PC-3 (cell line): ENCODE measurements around the gene UNG. TPM values are rescaled to one million over a fixed set of nuclear protein-coding genes. Genes with fewer than 3 reads are reported as not detected.

Experiments
- ATAC-seq: fragments of 200-7000 bp; cut with Tn5 transposase; 2 replicates; pipeline ENCODE4 v1.9.1; 2020; ENCODE audit warnings: mild to moderate bottlenecking, moderate library complexity
- BruUV-seq: library from RNA; stranded (reverse); fragments of 400-500 nt; replicated peaks from 2 replicates; lab custom pipeline; 2021; lab: Mats Ljungman, UMichigan
- CTCF ChIA-PET: fragments of 300-600 bp; sonication (Branson Sonifier 250); formaldehyde crosslinking; loops from one replicate; lab custom pipeline; 2022; ENCODE audit warnings: antibody characterized with exemption; lab: Charles Lee
- POLR2A ChIA-PET: fragments of 300-600 bp; sonication (Branson Sonifier 250); formaldehyde crosslinking; loops from one replicate; lab custom pipeline; 2022; ENCODE audit warnings: antibody characterized with exemption; ENCODE audit not compliant: unreplicated experiment; lab: Charles Lee
- DNase-seq: peaks from one replicate; pipeline ENCODE4 v3.0.0-alpha.2; 2015
- H2AFZ ChIP-seq: fragments of 300-600 bp; sonication (generic); 2 replicates; pipeline ENCODE4 v1.6.0; 2016; ENCODE audit warnings: antibody characterized with exemption, low read length
- H3F3A ChIP-seq: fragments of 300-600 bp; sonication (generic); one replicate; pipeline ENCODE4 v1.6.0; 2017; ENCODE audit warnings: antibody characterized with exemption, low read length, control low read depth, mild to moderate bottlenecking; ENCODE audit not compliant: unreplicated experiment
- H3K27ac ChIP-seq: fragments of 300-600 bp; sonication (generic); 2 replicates; pipeline ENCODE4 v1.5.1; 2016; ENCODE audit warnings: mild to moderate bottlenecking, low read length
- H3K27me3 ChIP-seq: fragments of 300-600 bp; sonication (generic); 2 replicates; pipeline ENCODE4 v1.6.1; 2016; ENCODE audit warnings: low read length, mixed read lengths
- H3K36me3 ChIP-seq: fragments of 300-600 bp; sonication (generic); 2 replicates; pipeline ENCODE4 v1.6.1; 2016; ENCODE audit warnings: low read depth, mixed run types, low read length, mixed read lengths
- H3K4me1 ChIP-seq: fragments of 300-600 bp; sonication (generic); 2 replicates; pipeline ENCODE4 v1.5.1; 2016; ENCODE audit warnings: low read length; ENCODE audit not compliant: insufficient read depth
- H3K4me2 ChIP-seq: fragments of 300-600 bp; sonication (generic); 2 replicates; pipeline ENCODE4 v1.6.0; 2016; ENCODE audit warnings: low read length
- H3K4me3 ChIP-seq: fragments of 300-600 bp; sonication (generic); 2 replicates; pipeline ENCODE4 v1.5.1; 2016; ENCODE audit warnings: mild to moderate bottlenecking, low read length, mixed read lengths
- H3K79me2 ChIP-seq: fragments of 300-600 bp; sonication (generic); 2 replicates; pipeline ENCODE4 v1.6.1; 2017; ENCODE audit warnings: low read length, mixed read lengths
- H3K9ac ChIP-seq: fragments of 300-600 bp; sonication (generic); 2 replicates; pipeline ENCODE4 v1.6.0; 2016; ENCODE audit warnings: mild to moderate bottlenecking, low read length
- H3K9me2 ChIP-seq: fragments of 300-600 bp; sonication (generic); replicated peaks from 2 replicates; pipeline ENCODE4 v1.6.1; 2016; ENCODE audit warnings: mixed run types, low read length, mixed read lengths
- H3K9me3 ChIP-seq: fragments of 300-600 bp; sonication (generic); 2 replicates; pipeline ENCODE4 v1.6.1; 2016; ENCODE audit warnings: low read length, mixed read lengths
- H4K20me1 ChIP-seq: fragments of 300-600 bp; sonication (generic); 2 replicates; pipeline ENCODE4 v1.6.1; 2016; ENCODE audit warnings: low read length, mixed read lengths
- CTCF ChIP-seq: fragments of 300-600 bp; sonication (generic); conservative IDR thresholded peaks from 2 replicates; pipeline ENCODE4 v1.5.1; 2017; ENCODE audit warnings: antibody characterized with exemption, low read depth, mild to moderate bottlenecking, low read length
- EZH2 ChIP-seq: fragments of 300-600 bp; sonication (generic); IDR thresholded peaks from one replicate; pipeline ENCODE4 v1.6.1; 2017; ENCODE audit warnings: antibody characterized with exemption, mild to moderate bottlenecking, low read length; ENCODE audit not compliant: unreplicated experiment
- EZH2phosphoT487 ChIP-seq: fragments of 300-600 bp; sonication (generic); IDR thresholded peaks from 2 replicates; pipeline ENCODE4 v1.6.1; 2018; ENCODE audit warnings: mild to moderate bottlenecking, antibody characterized with exemption, low read length, borderline replicate concordance
- intact Hi-C: fragments of 100-400 bp; cut with micrococcal nuclease; formaldehyde crosslinking; loops from 2 replicates; pipeline ENCODE4 v1.9.0; 2023
- total RNA-seq: library from RNA; depleted of rRNA; stranded (reverse); fragments of >200 nt; gene quantifications from 2 replicates; pipeline ENCODE4 v1.2.3, GENCODE V29; 2014

Gene UNG
- total RNA-seq, 1 experiment from 2014 or later, result 168 TPM

GRCh38 chr12:109052097-109052413 is 45.3 kb upstream of the UNG start:
- TF ChIP-seq EZH2 (no peak), CTCF (no peak), EZH2phosphoT487 (no peak)
- BruUV-seq, result TSS peak; percentile 97
- Histone ChIP-seq H3K27ac (no peak overlapping the region), H3K9me3 (no peaks in the 10 kb centered on the region), H3F3A (no peaks in the 10 kb centered on the region), H3K4me1 (peaks cover 20% of the 10 kb centered on the region), H3K9ac (peak overlapping the region; percentile 87), H2AFZ (peak overlapping the region; percentile 99), H3K27me3 (no peaks in the 10 kb centered on the region), H3K79me2 (peaks cover 13% of the 10 kb centered on the region; the same call in 1 of the 2 replicates), H3K9me2 (no peaks in the 10 kb centered on the region), H3K4me3 (peak overlapping the region; percentile 96), H3K4me2 (peak overlapping the region; percentile 91), H3K36me3 (no peaks in the 10 kb centered on the region), H4K20me1 (no peaks in the 10 kb centered on the region)
- ATAC-seq (no peak; the same call in 1 of the 2 replicates), DNase-seq (no peak)
- intact Hi-C loops, result loop anchor here (2.0 kb wide), 1 partner anchor 41 kb away; the partner anchor contains the start of gene ALKBH2
- ChIA-PET CTCF (interaction anchor here (1.0 kb wide), 1 partner anchor 41 kb away, joined by 3 read pairs; no protein-coding TSS in a partner anchor), POLR2A (interaction anchor here (0.6 kb wide), 1 partner anchor 711 kb away, joined by 3 read pairs; no protein-coding TSS in a partner anchor)

- Histone ChIP-seq H3K9ac (peak within 1 kb of the TSS; percentile 87), H3K27me3 (no peaks in the 10 kb centered on the region), H3K9me3 (no peaks in the 10 kb centered on the region), H3K27ac (no peak within 1 kb of the TSS), H3K36me3 (0 out of 2 replicates have a peak, but pooled peaks cover under 1% of the 10 kb centered on the region), H4K20me1 (no peaks in the 10 kb centered on the region), H3F3A (no peaks in the 10 kb centered on the region), H3K4me2 (peak within 1 kb of the TSS; percentile 91), H3K4me3 (peak within 1 kb of the TSS; percentile 96), H3K79me2 (peaks cover 13% of the 10 kb centered on the region; the same call in 1 of the 2 replicates), H2AFZ (peak within 1 kb of the TSS; percentile 99), H3K4me1 (peaks cover 16% of the 10 kb centered on the region), H3K9me2 (no peaks in the 10 kb centered on the region)
- POLR2A ChIA-PET, result interaction anchor here (0.6 kb wide), 1 partner anchor 711 kb away, joined by 3 read pairs; no protein-coding TSS in a partner anchor
- intact Hi-C loops, result loop anchor here (2.0 kb wide), 1 partner anchor 40 kb away; the partner anchor contains the start of gene ALKBH2
- BruUV-seq, result TSS peak; percentile 44
- CTCF ChIA-PET, result interaction anchor here (1.0 kb wide), 1 partner anchor 40 kb away, joined by 3 read pairs; no protein-coding TSS in a partner anchor
- DNase-seq (peak; percentile 86), ATAC-seq (peak; percentile 91)
- TF ChIP-seq EZH2 (no peak), EZH2phosphoT487 (no peak), CTCF (no peak)
Observed at GRCh38 chr12:109052414-109053323, 44.7 kb upstream of the UNG start, which contains the start of gene USP30. Gene USP30, plus strand, starts transcription at chr12:109052576. Its CDS starts 103 bp downstream, at chr12:109052679.
